OCI-LY1 (cell line): ENCODE results near the gene PRSS50.

ENCODE experiments used
- H2AFZ ChIP-seq: fragments of 200-600 bp; sonication (generic), shearing (Covaris generic); 2 replicates; pipeline ENCODE4 v1.6.0; 2014; ENCODE audit warnings: antibody characterized with exemption, mild to moderate bottlenecking, low read length
- H3F3A ChIP-seq: fragments of 200-600 bp; sonication (generic), shearing (Covaris generic); 2 replicates; pipeline ENCODE4 v1.6.0; 2014; ENCODE audit warnings: mild to moderate bottlenecking, antibody characterized with exemption, low read length, moderate library complexity; ENCODE audit not compliant: insufficient read depth
- H3K27ac ChIP-seq: fragments of 200-600 bp; sonication (generic); 2 replicates; pipeline ENCODE4 v1.5.1; 2014; ENCODE audit warnings: low read length, mixed run types, mild to moderate bottlenecking, low read depth; ENCODE audit not compliant: poor library complexity, severe bottlenecking
- H3K27me3 ChIP-seq: fragments of 200-600 bp; sonication (generic); 2 replicates; pipeline ENCODE4 v1.6.0; 2014; ENCODE audit warnings: antibody characterized with exemption, mild to moderate bottlenecking, low read length, moderate library complexity; ENCODE audit not compliant: insufficient read depth
- H3K36me3 ChIP-seq: fragments of 200-600 bp; sonication (generic); 2 replicates; pipeline ENCODE4 v1.6.1; 2014; ENCODE audit warnings: mild to moderate bottlenecking, antibody characterized with exemption, low read length, moderate library complexity, mixed read lengths; ENCODE audit not compliant: insufficient read depth
- H3K4me1 ChIP-seq: fragments of 200-600 bp; sonication (generic); 2 replicates; pipeline ENCODE4 v1.5.1; 2014; ENCODE audit warnings: mild to moderate bottlenecking, low read length, moderate library complexity; ENCODE audit not compliant: insufficient read depth, severe bottlenecking
- H3K4me2 ChIP-seq: fragments of 200-600 bp; sonication (generic), shearing (Covaris generic); 2 replicates; pipeline ENCODE4 v1.6.1; 2014; ENCODE audit warnings: low read length
- H3K4me3 ChIP-seq: fragments of 200-600 bp; sonication (generic); 2 replicates; pipeline ENCODE4 v1.5.1; 2014; ENCODE audit warnings: low read length, low read depth, mild to moderate bottlenecking, mixed read lengths; ENCODE audit not compliant: poor library complexity, severe bottlenecking
- H3K79me2 ChIP-seq: fragments of 200-600 bp; shearing (Covaris generic); 2 replicates; pipeline ENCODE4 v1.6.1; 2016; ENCODE audit warnings: mixed run types, low read length, mixed read lengths; ENCODE audit not compliant: insufficient read depth
- H3K9ac ChIP-seq: fragments of 200-600 bp; sonication (generic), shearing (Covaris generic); 2 replicates; pipeline ENCODE4 v1.6.1; 2014; ENCODE audit warnings: mild to moderate bottlenecking, low read length, mixed read lengths
- H3K9me2 ChIP-seq: fragments of 200-600 bp; sonication (generic), shearing (Covaris generic); 2 replicates; pipeline ENCODE4 v1.6.1; 2014; ENCODE audit warnings: low read depth, mild to moderate bottlenecking, low read length, mixed read lengths
- H3K9me3 ChIP-seq: fragments of 200-600 bp; shearing (Covaris generic); 2 replicates; pipeline ENCODE4 v1.6.1; 2014; ENCODE audit warnings: low read length, mixed read lengths
- H4K20me1 ChIP-seq: fragments of 200-600 bp; sonication (generic), shearing (Covaris generic); 2 replicates; pipeline ENCODE4 v1.6.0; 2016; ENCODE audit warnings: mild to moderate bottlenecking, low read length; ENCODE audit not compliant: insufficient read depth
- CTCF ChIP-seq: fragments of 200-600 bp; sonication (generic), shearing (Covaris generic); IDR thresholded peaks from 2 replicates; pipeline ENCODE4 v1.5.1; 2017; ENCODE audit warnings: mild to moderate bottlenecking, antibody characterized with exemption, low read length, moderate library complexity, mixed read lengths
- EZH2 ChIP-seq: fragments of 200-600 bp; sonication (generic), shearing (Covaris generic); IDR thresholded peaks from 2 replicates; pipeline ENCODE4 v1.8.0; 2017; ENCODE audit warnings: borderline replicate concordance, mixed run types, mild to moderate bottlenecking, antibody characterized with exemption, low read length, moderate library complexity, mixed read lengths

Gene PRSS50

GRCh38 chr3:46736006-46736872, 18.6 kb upstream of the PRSS50 start:
- Histone ChIP-seq H3K36me3 (no peaks in the 10 kb centered on the region), H4K20me1 (no peaks in the 10 kb centered on the region), H3K27me3 (no peaks in the 10 kb centered on the region), H3K4me3 (no peak overlapping the region), H3F3A (no peaks in the 10 kb centered on the region), H3K4me2 (no peak overlapping the region), H3K4me1 (no peaks in the 10 kb centered on the region), H3K9ac (no peak overlapping the region), H3K9me2 (no peaks in the 10 kb centered on the region), H3K79me2 (no peaks in the 10 kb centered on the region), H2AFZ (no peak overlapping the region), H3K9me3 (no peaks in the 10 kb centered on the region), H3K27ac (no peak overlapping the region)
- no peak for TF ChIP-seq CTCF

GRCh38 chr3:46734773-46735172, 17.1 kb upstream of the PRSS50 start:
- no peaks in the 10 kb centered on the region for H3K4me1 ChIP-seq
- H3K9me3 ChIP-seq: no peaks in the 10 kb centered on the region
- no peak overlapping the region for H3K9ac ChIP-seq
- H3K79me2 ChIP-seq: no peaks in the 10 kb centered on the region
- TF ChIP-seq CTCF (no peak), EZH2 (no peak)
- no peaks in the 10 kb centered on the region for H3K27me3 ChIP-seq
- H2AFZ ChIP-seq: no peak overlapping the region
- H3K27ac ChIP-seq: no peak overlapping the region
- H3K4me3 ChIP-seq: no peak overlapping the region
- H3K4me2 ChIP-seq: no peak overlapping the region
- H4K20me1 ChIP-seq: no peaks in the 10 kb centered on the region
- no peaks in the 10 kb centered on the region for H3F3A ChIP-seq
- H3K9me2 ChIP-seq: no peaks in the 10 kb centered on the region
- H3K36me3 ChIP-seq: no peaks in the 10 kb centered on the region

GRCh38 chr3:46733026-46733800, 15.5 kb upstream of the PRSS50 start:
- Histone ChIP-seq H3K9ac (no peak overlapping the region), H3K27me3 (peaks cover 5% of the 10 kb centered on the region; the same call in 1 of the 2 replicates), H3K9me2 (no peaks in the 10 kb centered on the region), H3K79me2 (no peaks in the 10 kb centered on the region), H3F3A (no peaks in the 10 kb centered on the region), H3K27ac (no peak overlapping the region), H3K4me1 (no peaks in the 10 kb centered on the region), H2AFZ (no peak overlapping the region), H3K4me3 (no peak overlapping the region), H4K20me1 (no peaks in the 10 kb centered on the region), H3K9me3 (no peaks in the 10 kb centered on the region), H3K4me2 (no peak overlapping the region), H3K36me3 (no peaks in the 10 kb centered on the region)
- no peak for TF ChIP-seq EZH2
- TF ChIP-seq CTCF: no peak
